Panc1 (cell line): ENCODE measurements around the gene SLC16A3. TPM values are rescaled to one million over a fixed set of nuclear protein-coding genes. Genes with fewer than 3 reads are reported as not detected.

ENCODE experiments used
- ATAC-seq: fragments of 200-7000 bp; cut with Tn5 transposase; 2 replicates; pipeline ENCODE4 v1.9.1; 2020; ENCODE audit warnings: mild to moderate bottlenecking, moderate library complexity
- BruUV-seq: library from RNA; stranded (reverse); fragments of 400-500 nt; replicated peaks from 2 replicates; lab custom pipeline; 2021; lab: Mats Ljungman, UMichigan
- CTCF ChIA-PET: fragments of 300-600 bp; sonication (Branson Sonifier 250); formaldehyde crosslinking; loops from one replicate; lab custom pipeline; 2022; ENCODE audit warnings: antibody characterized with exemption; lab: Charles Lee
- POLR2A ChIA-PET: fragments of 300-600 bp; sonication (Branson Sonifier 250); formaldehyde crosslinking; loops from one replicate; lab custom pipeline; 2022; ENCODE audit warnings: antibody characterized with exemption; lab: Charles Lee
- DNase-seq: peaks from one replicate; pipeline ENCODE4 v3.0.0-alpha.2; 2010; ENCODE audit warnings: low read depth, low spot score
- H3K27ac ChIP-seq: 2 replicates; pipeline ENCODE4 v1.5.1; 2011; ENCODE audit warnings: mild to moderate bottlenecking, low read length, inconsistent platforms
- H3K27me3 ChIP-seq: fragments of 200-500 bp; sonication (Bioruptor generic); 2 replicates; pipeline ENCODE4 v1.6.0; 2014; ENCODE audit warnings: low read length, inconsistent platforms; ENCODE audit not compliant: control insufficient read depth, insufficient read depth
- H3K36me3 ChIP-seq: fragments of 200-500 bp; sonication (Bioruptor generic); 2 replicates; pipeline ENCODE4 v1.5.1; 2014; ENCODE audit warnings: inconsistent platforms, mild to moderate bottlenecking, low read length, moderate library complexity; ENCODE audit not compliant: control insufficient read depth, insufficient read depth
- H3K4me1 ChIP-seq: 2 replicates; pipeline ENCODE4 v1.5.1; 2011; ENCODE audit warnings: inconsistent platforms, mild to moderate bottlenecking, low read length, moderate library complexity; ENCODE audit not compliant: control insufficient read depth, insufficient read depth
- H3K4me3 ChIP-seq, 2 experiments: 2 replicates each; pipeline ENCODE4 v1.5.1; 2011 to 2012; ENCODE audit warnings: low read depth in 2 of 2, low read length in 2 of 2, mild to moderate bottlenecking in 2 of 2, inconsistent platforms in 1 of 2, moderate library complexity in 1 of 2
- H3K9me3 ChIP-seq: fragments of 200-500 bp; sonication (Bioruptor generic); 2 replicates; pipeline ENCODE4 v1.5.1; 2014; ENCODE audit warnings: low read depth, mild to moderate bottlenecking, inconsistent platforms, low read length, moderate library complexity; ENCODE audit not compliant: control insufficient read depth, insufficient read depth
- CTCF ChIP-seq: fragments of 450-650 bp; IDR thresholded peaks from 2 replicates; pipeline ENCODE4 v1.5.1; 2017; ENCODE audit warnings: mild to moderate bottlenecking
- POLR2AphosphoS5 ChIP-seq: IDR thresholded peaks from 2 replicates; pipeline ENCODE4 v1.6.1; 2012; ENCODE audit warnings: mild to moderate bottlenecking, low read depth, low read length, moderate library complexity
- REST ChIP-seq, 2 experiments: IDR thresholded peaks; 2 replicates each; pipeline ENCODE4 v1.6.1; 2011 to 2012; ENCODE audit warnings: low read depth in 2 of 2, control low read depth in 1 of 2, low read length in 1 of 2, mild to moderate bottlenecking in 1 of 2, moderate library complexity in 1 of 2; ENCODE audit not compliant: insufficient read depth in 1 of 2
- SIN3A ChIP-seq: IDR thresholded peaks from 2 replicates; pipeline ENCODE4 v1.6.1; 2012; ENCODE audit warnings: low read depth, mild to moderate bottlenecking, low read length, moderate library complexity, borderline replicate concordance; ENCODE audit not compliant: insufficient read depth
- TCF7L2 ChIP-seq: IDR thresholded peaks from 2 replicates; pipeline ENCODE4 v1.6.1; 2011; ENCODE audit warnings: mild to moderate bottlenecking, low read depth, low read length, inconsistent platforms
- in situ Hi-C: cut with HindIII; loops from 2 replicates; pipeline ENCODE4 v1.10.0; 2016; ENCODE audit warnings: low sequenced_read_pairs, low pct_unique_long_range_greater_than_20kb
- intact Hi-C: fragments of 100-400 bp; cut with micrococcal nuclease; formaldehyde crosslinking; loops from one replicate; pipeline ENCODE4 v1.10.0; 2022; ENCODE audit not compliant: unreplicated experiment
- total RNA-seq: library from RNA; stranded (reverse); gene quantifications from one replicate; pipeline ENCODE4 v1.2.1, GENCODE V29; 2021; ENCODE audit not compliant: unreplicated experiment

The SLC16A3 gene
- total RNA-seq, 1 experiment from 2014 or later: 581 TPM

GRCh38 chr17:82229698-82230608, 1.1 kb downstream of the SLC16A3 start:
- ChIA-PET CTCF (interaction anchor here (1.8 kb wide), 1 partner anchor 24 kb away, joined by 12 read pairs; no protein-coding TSS in a partner anchor), POLR2A (interaction anchor here (0.7 kb wide), 2 partner anchors 12 to 14 kb away, joined by 4 read pairs; no protein-coding TSS in a partner anchor)
- peak; percentile 2 for ATAC-seq
- Histone ChIP-seq H3K4me3 (peak overlapping the region; percentile 72 to 97), H3K4me1 (peaks cover 39% of the 10 kb centered on the region), H3K9me3 (no peaks in the 10 kb centered on the region), H3K27ac (peak overlapping the region; percentile 98), H3K27me3 (no peaks in the 10 kb centered on the region), H3K36me3 (peaks cover 15% of the 10 kb centered on the region)
- no peak for DNase-seq
- in situ Hi-C loops: no loop called here
- intact Hi-C loops: loop anchor here (10.0 kb wide), 1 partner anchor 125 kb away; no protein-coding TSS in a partner anchor
- TSS peak; percentile 66 for BruUV-seq
- TF ChIP-seq CTCF (no peak), SIN3A (no peak), POLR2AphosphoS5 (no peak; the same call in 1 of the 2 replicates), REST (IDR thresholded peaks at IDR 0.05; ENCODE audit: insufficient read depth in 1 of 2, low read depth in 2 of 2, low read length in 1 of 2) (no peak), TCF7L2 (no peak)

- H3K4me1 ChIP-seq: peaks cover 47% of the 10 kb centered on the region
- intact Hi-C loops: loop anchor here (10.0 kb wide), 1 partner anchor 126 kb away; no protein-coding TSS in a partner anchor
Measured at GRCh38 chr17:82230609-82231311, 1.9 kb downstream of the SLC16A3 start.

More at GRCh38 chr17:82230609-82231311, 1.9 kb downstream of the SLC16A3 start:
- Histone ChIP-seq H3K9me3 (no peaks in the 10 kb centered on the region), H3K27me3 (no peaks in the 10 kb centered on the region), H3K36me3 (peaks cover 15% of the 10 kb centered on the region), H3K27ac (peak overlapping the region; percentile 98), H3K4me3 (peak overlapping the region; percentile 72 to 97)
- ChIA-PET POLR2A (no interaction called here), CTCF (no interaction called here)
- TF ChIP-seq CTCF: no peak; the same call in 1 of the 2 replicates
- TF ChIP-seq REST (IDR thresholded peaks at IDR 0.05; ENCODE audit: insufficient read depth in 1 of 2, low read depth in 2 of 2, low read length in 1 of 2): 0 out of 4 replicates have a peak, but pooled peaks of 1 of the 2 experiments have one; percentile 16
- TF ChIP-seq POLR2AphosphoS5: peak; percentile 91
- TF ChIP-seq SIN3A: peak; percentile 95; the same call in 1 of the 2 replicates
- TF ChIP-seq TCF7L2: no peak
- in situ Hi-C loops: no loop called here
- no peak for DNase-seq
- no TSS peak for BruUV-seq
- ATAC-seq: peak; percentile 56
